GM23338 (cell line): ENCODE data around the gene PTPN22. TPM values are rescaled to one million over a fixed set of nuclear protein-coding genes. Genes with fewer than 3 reads are reported as not detected.

Experiments used
- CREB1 ChIP-seq: fragments of 250-450 bp; sonication (Bioruptor Pico); IDR thresholded peaks from 2 replicates; pipeline ENCODE4 v1.5.0; 2020; ENCODE audit warnings: low read depth, mild to moderate bottlenecking, moderate library complexity
- CTCF ChIP-seq, 2 experiments: fragments of 200-600 bp in 1 of 2; sonication (generic) in 1 of 2; conservative IDR thresholded peaks; 2 replicates each; pipeline versions ENCODE4 v1.5.1 to v1.6.1; 2016 to 2017; ENCODE audit warnings: antibody characterized with exemption in 2 of 2, low read depth in 2 of 2, mild to moderate bottlenecking in 2 of 2, moderate library complexity in 1 of 2
- NANOG ChIP-seq: IDR thresholded peaks from 2 replicates; pipeline ENCODE4 v1.6.1; 2016; ENCODE audit warnings: antibody characterized with exemption, borderline replicate concordance
- POLR2AphosphoS5 ChIP-seq: IDR thresholded peaks from 2 replicates; pipeline ENCODE4 v1.6.1; 2016; ENCODE audit warnings: antibody characterized with exemption, low read depth
- STAT1 ChIP-seq: IDR thresholded peaks from one replicate; pipeline ENCODE4 v1.6.1; 2016; ENCODE audit warnings: antibody characterized with exemption; ENCODE audit not compliant: unreplicated experiment
- ZNF114 ChIP-seq: fragments of 250-450 bp; sonication (Bioruptor Pico); IDR thresholded peaks from 2 replicates; pipeline ENCODE4 v1.5.0; 2020; ENCODE audit warnings: mild to moderate bottlenecking, moderate library complexity
- ZNF331 ChIP-seq: fragments of 250-450 bp; sonication (Bioruptor Pico); IDR thresholded peaks from 2 replicates; pipeline ENCODE4 v1.5.0; 2020; ENCODE audit warnings: low read depth, mild to moderate bottlenecking, moderate library complexity
- ZNF462 ChIP-seq: fragments of 250-450 bp; sonication (Bioruptor Pico); IDR thresholded peaks from 2 replicates; pipeline ENCODE4 v1.5.0; 2020; ENCODE audit warnings: mild to moderate bottlenecking, moderate library complexity
- polyA plus RNA-seq: library from polyadenylated mRNA; unstranded; fragments of >200 nt; fragmentation: Nextera tagmentation; extraction: Ambion mirVana; gene quantifications from 2 replicates; pipeline ENCODE4 v1.2.1, GENCODE V29; 2016
- total RNA-seq: library from RNA; depleted of rRNA; stranded (reverse); fragments of >200 nt; shearing (Covaris generic); gene quantifications from 2 replicates; pipeline ENCODE4 v1.2.3, GENCODE V29; 2014

Gene PTPN22
- total and polyA plus RNA-seq, 2 experiments from 2014 or later, result 0.08 TPM; not detected in 1

- TF ChIP-seq ZNF462 (CRISPR knock-in tag) (no peak), CTCF (conservative IDR thresholded peaks at IDR 0.05; ENCODE audit: low read depth in 2 of 2) (no peak), NANOG (no peak), CREB1 (CRISPR knock-in tag) (no peak), POLR2AphosphoS5 (no peak), ZNF331 (no peak), ZNF114 (CRISPR knock-in tag) (no peak), STAT1 (no peak)
Observed at GRCh38 chr1:113783254-113784103, 88.0 kb downstream of the PTPN22 start (continued).
